HepG2 (cell line): ENCODE measurements around the gene TFB1M. TPM values are rescaled to one million over a fixed set of nuclear protein-coding genes. Genes with fewer than 3 reads are reported as not detected.

Source experiments
- ATAC-seq: fragments of 200-7000 bp; cut with Tn5 transposase; 3 replicates; pipeline ENCODE4 v1.9.1; 2020; ENCODE audit warnings: mild to moderate bottlenecking, moderate library complexity
- BruUV-seq: library from RNA; stranded (reverse); fragments of 400-500 nt; replicated peaks from 2 replicates; lab custom pipeline; 2021; lab: Mats Ljungman, UMichigan
- CTCF ChIA-PET: fragments of 300-600 bp; formaldehyde crosslinking; extraction: SDS; loops from one replicate; lab custom pipeline; 2021; ENCODE audit warnings: low total read pairs, inconsistent platforms, low intra/inter-chr PET ratio; lab: Yijun Ruan, JAX
- POLR2A ChIA-PET: fragments of 350-600 bp; sonication (Branson Sonifier 250); formaldehyde crosslinking; loops from one replicate; lab custom pipeline; 2020; ENCODE audit warnings: antibody characterized with exemption, inconsistent platforms; lab: Yijun Ruan, JAX
- DNase-seq: peaks from one replicate; pipeline ENCODE4 v3.0.0-alpha.2; 2015; ENCODE audit warnings: low spot score
- FAIRE-seq: peaks from 3 replicates; lab custom pipeline; 2011; peaks lifted over from hg19 to GRCh38; lab: Jason Lieb, UNC
- H2AFZ ChIP-seq: one replicate; pipeline ENCODE4 v1.6.1; 2011; ENCODE audit warnings: low read length, inconsistent platforms
- H3K27ac ChIP-seq: fragments of 300-600 bp; 3 replicates; pipeline ENCODE4 v1.8.0; 2011; ENCODE audit warnings: mixed run types, mild to moderate bottlenecking, mixed read lengths, low read length, inconsistent platforms; ENCODE audit not compliant: insufficient read depth; ENCODE audit errors: extremely low read length
- H3K27me3 ChIP-seq, 2 experiments: fragments of 200-600 bp in 1 of 2; 2 replicates in 1 of 2; 3 replicates in 1 of 2; pipeline versions ENCODE4 v1.6.0 to v1.8.0; 2011; ENCODE audit warnings: low read length in 2 of 2, mild to moderate bottlenecking in 2 of 2, moderate library complexity in 2 of 2, inconsistent platforms in 1 of 2; ENCODE audit not compliant: insufficient read depth in 2 of 2, control insufficient read depth in 1 of 2
- H3K36me3 ChIP-seq, 2 experiments: fragments of 200-600 bp in 1 of 2; replicated peaks in 1 of 2; 2 replicates in 1 of 2; 3 replicates in 1 of 2; pipeline versions ENCODE4 v1.5.1 to v1.8.0; 2011; ENCODE audit warnings: low read length in 2 of 2, inconsistent platforms in 1 of 2; ENCODE audit not compliant: insufficient read depth in 2 of 2, control insufficient read depth in 1 of 2
- H3K4me1 ChIP-seq: 2 replicates; pipeline ENCODE4 v1.5.1; 2012; ENCODE audit warnings: low read length, inconsistent platforms; ENCODE audit not compliant: insufficient read depth
- H3K4me2 ChIP-seq: 2 replicates; pipeline ENCODE4 v1.6.0; 2011; ENCODE audit warnings: low read depth, low read length, inconsistent platforms
- H3K4me3 ChIP-seq, 3 experiments: fragments of 200-600 bp in 1 of 3; sonication (generic), shearing (Covaris generic) in 1 of 3; replicated peaks in 1 of 3; 2 replicates each; pipeline ENCODE4 v1.5.1; 2011 to 2016; ENCODE audit warnings: low read length in 3 of 3, inconsistent platforms in 2 of 3, low read depth in 2 of 3, mild to moderate bottlenecking in 2 of 3, control low read depth in 1 of 3, mixed read lengths in 1 of 3; ENCODE audit not compliant: insufficient read depth in 1 of 3
- H3K79me2 ChIP-seq: one replicate; pipeline ENCODE4 v1.6.1; 2011; ENCODE audit warnings: low read length, inconsistent platforms; ENCODE audit not compliant: insufficient read depth
- H3K9ac ChIP-seq: 2 replicates; pipeline ENCODE4 v1.6.0; 2011; ENCODE audit warnings: mild to moderate bottlenecking, low read depth, low read length, inconsistent platforms; ENCODE audit not compliant: insufficient read depth
- H3K9me3 ChIP-seq: 2 replicates; pipeline ENCODE4 v1.5.1; 2012; ENCODE audit warnings: mild to moderate bottlenecking, low read length
- H4K20me1 ChIP-seq: 2 replicates; pipeline ENCODE4 v1.6.0; 2011; ENCODE audit warnings: inconsistent platforms, mild to moderate bottlenecking, low read length, moderate library complexity; ENCODE audit not compliant: insufficient read depth
- ARID3A ChIP-seq: IDR thresholded peaks from 2 replicates; pipeline ENCODE4 v1.6.1; 2012; ENCODE audit warnings: low read depth, low read length, improper control_type of control experiment
- CEBPB ChIP-seq: IDR thresholded peaks from 2 replicates; pipeline ENCODE4 v1.6.1; 2011; ENCODE audit warnings: low read depth, low read length, improper control_type of control experiment, borderline replicate concordance
- CREB1 ChIP-seq, 2 experiments: fragments of 450-650 bp in 1 of 2; IDR thresholded peaks; 2 replicates each; pipeline ENCODE4 v1.6.1; 2016 to 2017; ENCODE audit warnings: control low read depth in 1 of 2, mild to moderate bottlenecking in 1 of 2, missing compliant biosample characterization in 1 of 2, missing genetic modification characterization in 1 of 2
- EP300 ChIP-seq, 3 experiments: sonication (generic) in 1 of 3; formaldehyde crosslinking in 1 of 3; IDR thresholded peaks; 2 replicates each; pipeline versions ENCODE4 v1.5.1 to v1.6.1; 2011 to 2020; ENCODE audit warnings: low read depth in 2 of 3, low read length in 2 of 3, borderline replicate concordance in 1 of 3, improper control_type of control experiment in 1 of 3, mild to moderate bottlenecking in 1 of 3, missing genetic modification reagents in 1 of 3, moderate library complexity in 1 of 3
- ETV5 ChIP-seq: IDR thresholded peaks from 2 replicates; pipeline ENCODE4 v1.6.1; 2018; ENCODE audit warnings: missing biosample characterization, missing genetic modification reagents, inconsistent platforms, borderline replicate concordance
- FOSL2 ChIP-seq: sonication (generic); formaldehyde crosslinking; IDR thresholded peaks from 2 replicates; pipeline ENCODE4 v1.4.0; 2020; ENCODE audit warnings: missing genetic modification reagents
- FOXC1 ChIP-seq: sonication (generic); formaldehyde crosslinking; IDR thresholded peaks from 2 replicates; pipeline ENCODE4 v1.8.0; 2022; ENCODE audit warnings: mild to moderate bottlenecking, missing genetic modification reagents, borderline replicate concordance
- ZBTB21 ChIP-seq: sonication (generic); formaldehyde crosslinking; IDR thresholded peaks from 2 replicates; pipeline ENCODE4 v1.4.0; 2020; ENCODE audit warnings: missing genetic modification reagents
- ZKSCAN5 ChIP-seq: sonication (generic); formaldehyde crosslinking; IDR thresholded peaks from 2 replicates; pipeline ENCODE4 v1.5.1; 2020; ENCODE audit warnings: mild to moderate bottlenecking, missing genetic modification reagents
- ZNF232 ChIP-seq: sonication (generic); formaldehyde crosslinking; IDR thresholded peaks from 2 replicates; pipeline ENCODE4 v1.4.0; 2020; ENCODE audit warnings: missing genetic modification reagents, borderline replicate concordance
- ZNF343 ChIP-seq: sonication (generic); formaldehyde crosslinking; IDR thresholded peaks from 2 replicates; pipeline ENCODE4 v1.4.0; 2020; ENCODE audit warnings: mild to moderate bottlenecking, missing genetic modification reagents
- ZNF569 ChIP-seq: sonication (generic); formaldehyde crosslinking; IDR thresholded peaks from 2 replicates; pipeline ENCODE4 v1.5.0; 2020; ENCODE audit warnings: mild to moderate bottlenecking, missing genetic modification reagents, moderate library complexity, borderline replicate concordance
- ZNF746 ChIP-seq: sonication (generic); formaldehyde crosslinking; IDR thresholded peaks from 2 replicates; pipeline ENCODE4 v1.8.0; 2022; ENCODE audit warnings: mild to moderate bottlenecking, missing genetic modification reagents
- WGBS: methylation state at CpG from one replicate; pipeline ENCODE4 v1.1.6; 2017; ENCODE audit warnings: low lambda C conversion rate; 5-methylcytosine and 5-hydroxymethylcytosine counted together
- in situ Hi-C: cut with HindIII; loops from 2 replicates; pipeline ENCODE4 v1.10.0; 2017; ENCODE audit warnings: low pct_unique_long_range_greater_than_20kb; ENCODE audit not compliant: extremely low pct_ligation_motif_present
- intact Hi-C: fragments of 100-400 bp; cut with micrococcal nuclease; formaldehyde crosslinking; loops from one replicate; pipeline ENCODE4 v1.10.0; 2022; ENCODE audit not compliant: unreplicated experiment
- polyA plus RNA-seq, 8 experiments: library from polyadenylated mRNA; depleted of rRNA in 3 of 8; stranded (reverse) in 7 of 8; unstranded in 1 of 8; fragments of >200 nt; fragmentation: Illumina TruSeq in 4 of 8; extraction: Trizol in 4 of 8; gene quantifications; 2 replicates each; pipeline versions ENCODE4 v1.2.1 to v1.2.3, GENCODE V29; 2011 to 2016; ENCODE audit warnings: low read depth in 4 of 8, missing spikeins in 1 of 8, mixed read lengths in 1 of 8; ENCODE audit not compliant: insufficient read depth in 1 of 8
- total RNA-seq, 5 experiments: library from RNA; depleted of rRNA; stranded (reverse); fragments of >200 nt; fragmentation: Illumina TruSeq; extraction: Trizol; gene quantifications; 2 replicates each; pipeline ENCODE4 v1.2.3, GENCODE V29; 2016; ENCODE audit warnings: low read depth in 1 of 5

The TFB1M gene
- total and polyA plus RNA-seq, 2 of the 13 experiments (the other 11 are each of a cell fraction or from before 2014, with no cell fraction given): 91.4 to 122 TPM

- Histone ChIP-seq H4K20me1 (no peaks in the 10 kb centered on the region), H2AFZ (no peak overlapping the region), H3K4me3 (no peak overlapping the region), H3K27ac (no peak overlapping the region), H3K9ac (no peak overlapping the region), H3K9me3 (0 out of 2 replicates have a peak, but pooled peaks cover 7% of the 10 kb centered on the region), H3K27me3 (no peaks in the 10 kb centered on the region), H3K4me1 (peaks cover 17% of the 10 kb centered on the region), H3K79me2 (no peaks in the 10 kb centered on the region), H3K36me3 (no peaks in the 10 kb centered on the region), H3K4me2 (no peak overlapping the region)
- POLR2A ChIA-PET: no interaction called here
- BruUV-seq: no TSS peak
- intact Hi-C loops: no loop called here
- WGBS: 30% methylated on average over 12 of the region's 12 CpGs
- TF ChIP-seq ZNF343 (CRISPR knock-in tag) (no peak), ETV5 (CRISPR knock-in tag) (0 out of 2 replicates have a peak, but pooled peaks have one; percentile 17), ZBTB21 (CRISPR knock-in tag) (peak; percentile 46; the same call in 1 of the 2 replicates), ARID3A (peak; percentile 27; the same call in 1 of the 2 replicates), ZKSCAN5 (CRISPR knock-in tag) (peak; percentile 33; the same call in 1 of the 2 replicates), CREB1 (IDR thresholded peaks at IDR 0.05) (peak; percentile 54; the same call in 1 of the 2 replicates), CREB1 (CRISPR knock-in tag; IDR thresholded peaks at IDR 0.05) (peak; percentile 40; the same call in 1 of the 2 replicates), ZNF746 (CRISPR knock-in tag) (no peak), FOXC1 (CRISPR knock-in tag) (no peak), FOSL2 (CRISPR knock-in tag) (peak; percentile 78), ZNF569 (CRISPR knock-in tag) (no peak), EP300 (IDR thresholded peaks at IDR 0.05; ENCODE audit: low read depth in 2 of 2, low read length in 2 of 2) (no peak), EP300 (CRISPR knock-in tag; IDR thresholded peaks at IDR 0.05; ENCODE audit: borderline replicate concordance) (no peak), CEBPB (peak; percentile 32; the same call in 1 of the 2 replicates), ZNF232 (CRISPR knock-in tag) (0 out of 2 replicates have a peak, but pooled peaks have one; percentile 59)
- in situ Hi-C loops: no loop called here
- ATAC-seq (peak; percentile 57), DNase-seq (peak; percentile 79), FAIRE-seq (no peak)
- CTCF ChIA-PET: no interaction called here
Observed at GRCh38 chr6:155223646-155224451, 90.4 kb downstream of the TFB1M start.
